Liver (tissue), 9 donors: ENCODE data around the gene USP46. TPM values are rescaled to one million over a fixed set of nuclear protein-coding genes. Genes with fewer than 3 reads are reported as not detected.

Source experiments
- DNase-seq: peaks from one replicate; pipeline ENCODE4 v3.0.0-alpha.2; 2017; ENCODE audit warnings: low spot score
- H3K27ac ChIP-seq, 2 donors: one replicate each; pipeline ENCODE4 v1.7.0; 2013; ENCODE audit warnings: inconsistent platforms in 2 of 2, low read length in 2 of 2, control low read depth in 1 of 2, low read depth in 1 of 2, mild to moderate bottlenecking in 1 of 2
- H3K27me3 ChIP-seq, 4 donors: one replicate each; pipeline versions ENCODE4 v1.6.1 to v1.7.0; 2013; ENCODE audit warnings: low read length in 3 of 4, inconsistent platforms in 1 of 4, mild to moderate bottlenecking in 1 of 4, moderate library complexity in 1 of 4; ENCODE audit not compliant: control insufficient read depth in 4 of 4, insufficient read depth in 4 of 4
- H3K36me3 ChIP-seq, 4 donors: one replicate each; pipeline versions ENCODE4 v1.6.1 to v1.7.0; 2013; ENCODE audit warnings: low read length in 3 of 4, mild to moderate bottlenecking in 3 of 4, low read depth in 1 of 4, moderate library complexity in 1 of 4; ENCODE audit not compliant: control insufficient read depth in 4 of 4, insufficient read depth in 3 of 4
- H3K4me1 ChIP-seq, 4 donors: one replicate each; pipeline versions ENCODE4 v1.6.1 to v1.7.0; 2013; ENCODE audit warnings: low read length in 3 of 4, mild to moderate bottlenecking in 3 of 4, moderate library complexity in 1 of 4; ENCODE audit not compliant: control insufficient read depth in 4 of 4, insufficient read depth in 4 of 4
- H3K4me3 ChIP-seq, 3 donors: one replicate each; pipeline versions ENCODE4 v1.6.1 to v1.7.0; 2013; ENCODE audit warnings: low read length in 3 of 3, control low read depth in 1 of 3, low read depth in 1 of 3, mild to moderate bottlenecking in 1 of 3
- H3K9ac ChIP-seq, 2 donors: one replicate each; pipeline ENCODE4 v1.7.0; 2013; ENCODE audit warnings: low read length in 2 of 2, mild to moderate bottlenecking in 2 of 2, moderate library complexity in 2 of 2, control low read depth in 1 of 2, low read depth in 1 of 2
- H3K9me3 ChIP-seq, 4 donors: one replicate each; pipeline versions ENCODE4 v1.6.1 to v1.7.0; 2013; ENCODE audit warnings: low read length in 3 of 4; ENCODE audit not compliant: control insufficient read depth in 4 of 4
- EGR1 ChIP-seq, 2 donors: IDR thresholded peaks; 2 replicates each; pipeline ENCODE4 v1.6.1; 2016 to 2018; ENCODE audit warnings: antibody characterized with exemption in 2 of 2, low read depth in 2 of 2
- FOXA1 ChIP-seq: IDR thresholded peaks from 2 replicates; pipeline ENCODE4 v1.6.1; 2016; ENCODE audit warnings: antibody characterized with exemption
- FOXA2 ChIP-seq: IDR thresholded peaks from 2 replicates; pipeline ENCODE4 v1.6.1; 2016; ENCODE audit warnings: antibody characterized with exemption
- HNF4A ChIP-seq, 2 donors: conservative IDR thresholded peaks; 2 replicates each; pipeline ENCODE4 v1.6.1; 2016; ENCODE audit warnings: antibody characterized with exemption in 2 of 2, mild to moderate bottlenecking in 2 of 2
- HNF4G ChIP-seq: IDR thresholded peaks from 2 replicates; pipeline ENCODE4 v1.6.1; 2016; ENCODE audit warnings: antibody characterized with exemption
- JUND ChIP-seq, 2 donors: IDR thresholded peaks; 2 replicates each; pipeline ENCODE4 v1.6.1; 2016; ENCODE audit warnings: antibody characterized with exemption in 2 of 2
- RAD21 ChIP-seq, 2 donors: IDR thresholded peaks; 2 replicates each; pipeline ENCODE4 v1.6.1; 2016; ENCODE audit warnings: antibody characterized with exemption in 2 of 2, mild to moderate bottlenecking in 2 of 2
- REST ChIP-seq: IDR thresholded peaks from 2 replicates; pipeline ENCODE4 v1.6.1; 2016; ENCODE audit warnings: antibody characterized with exemption, mild to moderate bottlenecking
- RXRA ChIP-seq, 2 donors: IDR thresholded peaks; 2 replicates each; pipeline ENCODE4 v1.6.1; 2017 to 2018; ENCODE audit warnings: antibody characterized with exemption in 2 of 2, mild to moderate bottlenecking in 1 of 2
- SP1 ChIP-seq: IDR thresholded peaks from 2 replicates; pipeline ENCODE4 v1.6.1; 2018; ENCODE audit warnings: antibody characterized with exemption, mild to moderate bottlenecking
- WGBS: extraction: QIAGEN DNeasy Blood & Tissue Kit; methylation state at CpG from one replicate; pipeline ENCODE4 v1.1.7; 2013; 5-methylcytosine and 5-hydroxymethylcytosine counted together
- polyA plus RNA-seq, 2 donors: library from polyadenylated mRNA; stranded (reverse) in 1 of 2; unstranded in 1 of 2; fragments of 200-250 nt in 1 of 2; fragments of >200 nt in 1 of 2; fragmentation: Nextera tagmentation in 1 of 2; extraction: Ambion mirVana in 1 of 2; gene quantifications; one replicate each; pipeline versions ENCODE4 v1.2.1 to v1.2.3, GENCODE V29; 2013 to 2015
- total RNA-seq, 2 donors: library from RNA; depleted of rRNA; stranded (reverse); fragments of >200 nt; gene quantifications; one replicate each; pipeline ENCODE4 v1.2.3, GENCODE V29; 2014
- TF ChIP-seq, protein P1 (sequence below): IDR thresholded peaks from 2 replicates; pipeline ENCODE4 v1.6.1; 2016; ENCODE audit warnings: antibody characterized with exemption
- TF ChIP-seq, protein P2 (sequence below): fragments of 150-350 bp; IDR thresholded peaks from 2 replicates; pipeline ENCODE4 v1.5.1; 2017; ENCODE audit warnings: improper control_type of control experiment, low read depth, low read length; ENCODE audit not compliant: missing input control
- donor health status: healthy.
- donor health status: healthy.
- donor health status: healthy.
- donor health status: healthy.
- donor health status: healthy.

The USP46 gene
- total and polyA plus RNA-seq, 4 donors: 2.3 to 5.5 (median 3.9) TPM

DNA sequence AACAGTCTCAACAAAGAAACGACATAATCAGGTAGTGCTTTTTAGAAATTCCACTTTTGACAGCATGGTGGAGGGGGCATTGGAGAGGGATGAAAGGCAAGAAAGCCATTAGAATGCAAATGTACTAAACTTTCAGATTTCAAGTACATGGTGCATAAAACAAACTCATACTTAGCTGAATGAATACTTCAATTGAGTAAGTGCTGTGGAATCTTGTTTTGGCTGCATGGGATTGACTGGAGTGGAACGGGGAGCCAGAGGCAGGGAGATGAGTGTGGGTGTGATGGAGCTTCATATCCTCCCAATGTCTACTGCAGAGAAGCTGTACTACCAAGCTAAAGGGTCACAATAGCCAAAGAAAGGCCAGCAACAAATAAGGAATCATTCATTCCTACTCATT is 52.4 kb downstream of the USP46 start (continued):
- TF ChIP-seq, protein P1, sequence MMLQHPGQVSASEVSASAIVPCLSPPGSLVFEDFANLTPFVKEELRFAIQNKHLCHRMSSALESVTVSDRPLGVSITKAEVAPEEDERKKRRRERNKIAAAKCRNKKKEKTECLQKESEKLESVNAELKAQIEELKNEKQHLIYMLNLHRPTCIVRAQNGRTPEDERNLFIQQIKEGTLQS: no peak
- TF ChIP-seq EGR1 (IDR thresholded peaks at IDR 0.05; ENCODE audit: low read depth in 2 of 2) (no peak), REST (no peak)

DNA sequence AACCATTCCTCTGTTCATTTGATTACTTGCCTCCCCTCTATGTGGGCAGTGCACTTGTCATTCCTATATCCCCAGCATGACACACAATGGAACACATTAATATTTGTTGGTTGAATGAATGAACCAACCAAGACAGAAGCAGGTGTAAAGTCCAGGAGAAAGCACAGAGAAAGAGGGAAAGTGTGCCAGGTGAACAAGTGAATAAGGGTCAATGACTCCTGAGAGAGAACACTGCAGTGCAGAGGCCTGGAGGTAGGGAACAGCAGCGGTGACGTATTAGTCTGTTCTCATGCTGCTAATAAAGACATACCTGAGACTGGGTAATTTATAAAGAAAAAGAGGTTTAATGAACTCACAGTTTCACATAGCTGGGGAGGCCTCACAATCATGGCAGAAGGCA is 53.1 kb downstream of the USP46 start:
- no peak overlapping the region for H3K27ac ChIP-seq
- no peak for DNase-seq
- TF ChIP-seq HNF4G (peak; percentile 50), JUND (IDR thresholded peaks at IDR 0.05) (peak in 1 of 2 donors; percentile 24), REST (no peak), SP1 (peak; percentile 57), FOXA2 (no peak), FOXA1 (no peak), RXRA (IDR thresholded peaks at IDR 0.05) (peak; percentile 80 to 83), HNF4A (conservative IDR thresholded peaks at IDR 0.05) (peak; percentile 72 to 77), RAD21 (IDR thresholded peaks at IDR 0.05) (peak in 1 of 2 donors; percentile 33)
- TF ChIP-seq, protein P2, sequence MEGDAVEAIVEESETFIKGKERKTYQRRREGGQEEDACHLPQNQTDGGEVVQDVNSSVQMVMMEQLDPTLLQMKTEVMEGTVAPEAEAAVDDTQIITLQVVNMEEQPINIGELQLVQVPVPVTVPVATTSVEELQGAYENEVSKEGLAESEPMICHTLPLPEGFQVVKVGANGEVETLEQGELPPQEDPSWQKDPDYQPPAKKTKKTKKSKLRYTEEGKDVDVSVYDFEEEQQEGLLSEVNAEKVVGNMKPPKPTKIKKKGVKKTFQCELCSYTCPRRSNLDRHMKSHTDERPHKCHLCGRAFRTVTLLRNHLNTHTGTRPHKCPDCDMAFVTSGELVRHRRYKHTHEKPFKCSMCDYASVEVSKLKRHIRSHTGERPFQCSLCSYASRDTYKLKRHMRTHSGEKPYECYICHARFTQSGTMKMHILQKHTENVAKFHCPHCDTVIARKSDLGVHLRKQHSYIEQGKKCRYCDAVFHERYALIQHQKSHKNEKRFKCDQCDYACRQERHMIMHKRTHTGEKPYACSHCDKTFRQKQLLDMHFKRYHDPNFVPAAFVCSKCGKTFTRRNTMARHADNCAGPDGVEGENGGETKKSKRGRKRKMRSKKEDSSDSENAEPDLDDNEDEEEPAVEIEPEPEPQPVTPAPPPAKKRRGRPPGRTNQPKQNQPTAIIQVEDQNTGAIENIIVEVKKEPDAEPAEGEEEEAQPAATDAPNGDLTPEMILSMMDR: no peak
- H3K9me3 ChIP-seq: no peaks in the 10 kb centered on the region
- H3K27me3 ChIP-seq: no peaks in the 10 kb centered on the region
- H3K36me3 ChIP-seq: peaks cover 0 to 5% (median 2%) of the 10 kb centered on the region in 4 donors
- WGBS: 38% methylated on average over 2 of the region's 2 CpGs
- no peak overlapping the region for H3K4me3 ChIP-seq
- H3K4me1 ChIP-seq: peaks cover 0 to 11% (median 2%) of the 10 kb centered on the region in 4 donors
- no peak overlapping the region for H3K9ac ChIP-seq
